DMS 273 treated with DMSO at 0.1 percent for 48 hours (cell line): ENCODE results near the gene KIF18A.
"Not testable (repeated sequence)": the region's sequence is repeated elsewhere in the genome, so short reads cannot be mapped to it uniquely, and the experiment has no call there.

Experiments used
- DNase-seq: peaks from one replicate; lab custom pipeline; 2025; lab: John Stamatoyannopoulos, UW

KIF18A gene

GRCh38 chr11:28106353-28107043 is 1.5 kb downstream of the KIF18A start:
- no peak for DNase-seq

- DNase-seq = no peak
Observed at GRCh38 chr11:28105869-28106268, 2.1 kb downstream of the KIF18A start.

- DNase-seq = no peak
Observed at GRCh38 chr11:28104984-28105383, 3.0 kb downstream of the KIF18A start.

GRCh38 chr11:28104425-28104824 is 3.5 kb downstream of the KIF18A start:
- no peak for DNase-seq

- DNase-seq = not testable (repeated sequence)
Observed at GRCh38 chr11:28102300-28102699, 5.7 kb downstream of the KIF18A start.

- DNase-seq = no peak
Observed at GRCh38 chr11:28100665-28101064, 7.3 kb downstream of the KIF18A start.

GRCh38 chr11:28099715-28100114 is 8.2 kb downstream of the KIF18A start:
- no peak for DNase-seq

GRCh38 chr11:28098257-28098656 is 9.7 kb downstream of the KIF18A start:
- DNase-seq = no peak

GRCh38 chr11:28092786-28093185 is 15.2 kb downstream of the KIF18A start:
- DNase-seq = no peak

GRCh38 chr11:28090052-28090749 is 17.8 kb downstream of the KIF18A start:
- no peak for DNase-seq

- DNase-seq = no peak
Observed at GRCh38 chr11:28089378-28089777, 18.6 kb downstream of the KIF18A start.

- DNase-seq = not testable (repeated sequence)
Observed at GRCh38 chr11:28087693-28088092, 20.3 kb downstream of the KIF18A start.

GRCh38 chr11:28087192-28087591 is 20.8 kb downstream of the KIF18A start:
- DNase-seq = not testable (repeated sequence)

GRCh38 chr11:28086569-28086968 is 21.4 kb downstream of the KIF18A start:
- DNase-seq = no peak

- no peak for DNase-seq
Observed at GRCh38 chr11:28083118-28083517, 24.8 kb downstream of the KIF18A start.

GRCh38 chr11:28077521-28077920 is 30.4 kb downstream of the KIF18A start:
- no peak for DNase-seq

GRCh38 chr11:28072321-28072720 is 35.6 kb downstream of the KIF18A start:
- DNase-seq = no peak

- no peak for DNase-seq
Observed at GRCh38 chr11:28071305-28071704, 36.7 kb downstream of the KIF18A start.

- no peak for DNase-seq
Observed at GRCh38 chr11:28058333-28058732, 49.6 kb downstream of the KIF18A start.

- no peak for DNase-seq
Observed at GRCh38 chr11:28054821-28055220, 53.1 kb downstream of the KIF18A start.

- no peak for DNase-seq
Observed at GRCh38 chr11:28049338-28050216, 58.4 kb downstream of the KIF18A start.

- DNase-seq = no peak
Observed at GRCh38 chr11:28048812-28049211, 59.1 kb downstream of the KIF18A start.
